Tibial artery (tissue), 4 donors: ENCODE data around the gene YIF1A.

ENCODE experiments used
- DNase-seq, 2 donors: peaks; one replicate each; pipeline ENCODE4 v3.0.0-alpha.2; 2019
- H3K27ac ChIP-seq, 2 donors: fragments of 200-600 bp; sonication (generic) in 1 of 2; 1 replicate in 1 of 2; 2 replicates in 1 of 2; pipeline ENCODE4 v1.5.1; 2018 to 2019; ENCODE audit warnings: mild to moderate bottlenecking in 1 of 2
- H3K27me3 ChIP-seq, 2 donors: fragments of 200-600 bp; sonication (generic) in 1 of 2; one replicate each; pipeline versions ENCODE4 v1.5.1 to v1.6.0; 2016 to 2019
- H3K36me3 ChIP-seq, 3 donors: fragments of 200-600 bp; sonication (generic) in 2 of 3; one replicate each; pipeline ENCODE4 v1.5.1; 2016 to 2019; ENCODE audit warnings: mild to moderate bottlenecking in 2 of 3
- H3K4me1 ChIP-seq, 4 donors: fragments of 200-600 bp; sonication (generic) in 2 of 4; 1 replicate in 3 of 4; 2 replicates in 1 of 4; pipeline ENCODE4 v1.5.1; 2016 to 2019
- H3K4me3 ChIP-seq, 2 donors: fragments of 200-600 bp; sonication (generic) in 1 of 2; 1 replicate in 1 of 2; 2 replicates in 1 of 2; pipeline ENCODE4 v1.5.1; 2018 to 2019; ENCODE audit warnings: mild to moderate bottlenecking in 2 of 2
- H3K9me3 ChIP-seq, 3 donors: fragments of 200-600 bp; sonication (generic) in 1 of 3; one replicate each; pipeline ENCODE4 v1.5.1; 2016 to 2019
- CTCF ChIP-seq, 2 experiments: fragments of 200-600 bp in 1 of 2; fragments of 450-650 bp in 1 of 2; IDR thresholded peaks; one replicate each; pipeline ENCODE4 v1.5.1; 2017 to 2019; ENCODE audit warnings: antibody characterized with exemption in 2 of 2, mild to moderate bottlenecking in 1 of 2, moderate library complexity in 1 of 2
- intact Hi-C: fragments of 100-400 bp; cut with DNase I; formaldehyde crosslinking; loops from one replicate; pipeline ENCODE4 v1.15.0; 2023; ENCODE audit warnings: low total_unique reads

The YIF1A gene

GRCh38 chr11:66294626-66295620 lies 6.0 kb upstream of the YIF1A start:
- Histone ChIP-seq H3K9me3 (no peaks in the 10 kb centered on the region), H3K36me3 (no peaks in the 10 kb centered on the region), H3K27me3 (peaks cover 0 to 57% of the 10 kb centered on the region in 2 donors), H3K4me3 (no peak overlapping the region), H3K4me1 (peaks cover 0 to 16% (median 10%) of the 10 kb centered on the region in 4 donors), H3K27ac (no peak overlapping the region)
- intact Hi-C loops, result no loop called here
- DNase-seq, result no peak
- no peak for TF ChIP-seq CTCF (IDR thresholded peaks at IDR 0.05)

GRCh38 chr11:66293777-66294625 lies 5.1 kb upstream of the YIF1A start:
- DNase-seq, result no peak
- TF ChIP-seq CTCF (IDR thresholded peaks at IDR 0.05), result no peak
- H3K36me3 ChIP-seq, result no peaks in the 10 kb centered on the region
- intact Hi-C loops, result no loop called here
- no peak overlapping the region for H3K27ac ChIP-seq
- H3K27me3 ChIP-seq, result peaks cover 0 to 57% of the 10 kb centered on the region in 2 donors
- H3K4me1 ChIP-seq, result peaks cover 0 to 22% (median 15%) of the 10 kb centered on the region in 4 donors
- no peaks in the 10 kb centered on the region for H3K9me3 ChIP-seq
- no peak overlapping the region for H3K4me3 ChIP-seq

- peaks cover 0 to 57% of the 10 kb centered on the region in 2 donors for H3K27me3 ChIP-seq
- peaks cover 0 to 23% (median 17%) of the 10 kb centered on the region in 4 donors for H3K4me1 ChIP-seq
- intact Hi-C loops, result no loop called here
- no peak overlapping the region for H3K4me3 ChIP-seq
- no peak for TF ChIP-seq CTCF (IDR thresholded peaks at IDR 0.05)
- no peak overlapping the region for H3K27ac ChIP-seq
- no peaks in the 10 kb centered on the region for H3K9me3 ChIP-seq
- no peaks in the 10 kb centered on the region for H3K36me3 ChIP-seq
- no peak for DNase-seq
Measured at GRCh38 chr11:66293352-66293751, 4.4 kb upstream of the YIF1A start.

GRCh38 chr11:66292543-66293332 lies 3.8 kb upstream of the YIF1A start:
- DNase-seq, result no peak
- Histone ChIP-seq H3K27me3 (peaks cover 0 to 57% of the 10 kb centered on the region in 2 donors), H3K36me3 (no peaks in the 10 kb centered on the region), H3K9me3 (no peaks in the 10 kb centered on the region), H3K4me3 (no peak overlapping the region), H3K4me1 (peaks cover 0 to 30% (median 23%) of the 10 kb centered on the region in 4 donors), H3K27ac (no peak overlapping the region)
- intact Hi-C loops, result no loop called here
- TF ChIP-seq CTCF (IDR thresholded peaks at IDR 0.05), result no peak
